Nephron (organoid): Measurements from ENCODE around the gene EBPL.
"Not testable (repeated sequence)": the region's sequence is repeated elsewhere in the genome, so short reads cannot be mapped to it uniquely, and the experiment has no call there.

Source experiments
- H3K27ac Mint-ChIP-seq, 3 experiments: 2 replicates each; pipeline ENCODE4 v1.8.0; 2020; ENCODE audit warnings: mixed read lengths in 3 of 3, mild to moderate bottlenecking in 2 of 3, moderate library complexity in 1 of 3
- H3K27me3 Mint-ChIP-seq: 2 replicates; pipeline ENCODE4 v1.8.0; 2021; ENCODE audit warnings: low read depth, mild to moderate bottlenecking, moderate library complexity, mixed read lengths
- H3K36me3 Mint-ChIP-seq: 2 replicates; pipeline ENCODE4 v1.8.0; 2020; ENCODE audit warnings: low read depth, mixed read lengths
- H3K4me1 Mint-ChIP-seq: 2 replicates; pipeline ENCODE4 v1.8.0; 2020; ENCODE audit warnings: mixed read lengths
- H3K4me3 Mint-ChIP-seq, 3 experiments: 2 replicates each; pipeline ENCODE4 v1.8.0; 2020; ENCODE audit warnings: mild to moderate bottlenecking in 3 of 3, mixed read lengths in 3 of 3, moderate library complexity in 2 of 3
- H3K9me3 Mint-ChIP-seq: 2 replicates; pipeline ENCODE4 v1.8.0; 2020; ENCODE audit warnings: mixed read lengths
- TF ChIP-seq, protein P1 (sequence below), 3 experiments: fragments of 200-600 bp; sonication (generic); IDR thresholded peaks; one replicate each; pipeline ENCODE4 v1.5.0; 2021; ENCODE audit warnings: antibody characterized with exemption in 3 of 3; ENCODE audit not compliant: unreplicated experiment in 3 of 3

EBPL gene

DNA sequence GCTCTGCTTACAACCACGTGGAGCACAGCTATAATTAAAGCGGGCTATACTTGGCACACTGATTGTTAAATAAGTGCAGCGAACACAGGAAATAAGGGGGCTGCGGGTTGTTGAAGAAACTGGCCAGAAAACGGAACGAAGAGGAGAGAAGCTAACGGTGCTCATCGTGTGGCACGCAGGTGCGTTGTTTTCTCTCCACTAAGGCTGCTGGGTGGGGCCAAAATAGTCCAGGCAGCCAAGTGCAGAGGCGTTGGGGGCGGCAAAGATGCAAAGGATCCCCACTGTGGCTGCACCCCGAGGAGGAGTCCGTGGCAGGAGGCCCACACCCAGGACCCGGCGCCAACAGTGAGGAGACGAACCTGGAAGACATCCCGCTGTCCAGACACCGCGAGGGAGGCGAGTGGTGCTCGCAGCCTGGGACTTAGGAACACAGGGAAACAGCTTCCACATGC, 71.1 kb downstream of the EBPL start:
- Mint-ChIP-seq H3K4me1 (peaks cover 9% of the 10 kb centered on the region), H3K27me3 (no peaks in the 10 kb centered on the region), H3K9me3 (no peaks in the 10 kb centered on the region), H3K4me3 (no peak overlapping the region), H3K36me3 (no peaks in the 10 kb centered on the region), H3K27ac (no peak overlapping the region)
- TF ChIP-seq, protein P1, sequence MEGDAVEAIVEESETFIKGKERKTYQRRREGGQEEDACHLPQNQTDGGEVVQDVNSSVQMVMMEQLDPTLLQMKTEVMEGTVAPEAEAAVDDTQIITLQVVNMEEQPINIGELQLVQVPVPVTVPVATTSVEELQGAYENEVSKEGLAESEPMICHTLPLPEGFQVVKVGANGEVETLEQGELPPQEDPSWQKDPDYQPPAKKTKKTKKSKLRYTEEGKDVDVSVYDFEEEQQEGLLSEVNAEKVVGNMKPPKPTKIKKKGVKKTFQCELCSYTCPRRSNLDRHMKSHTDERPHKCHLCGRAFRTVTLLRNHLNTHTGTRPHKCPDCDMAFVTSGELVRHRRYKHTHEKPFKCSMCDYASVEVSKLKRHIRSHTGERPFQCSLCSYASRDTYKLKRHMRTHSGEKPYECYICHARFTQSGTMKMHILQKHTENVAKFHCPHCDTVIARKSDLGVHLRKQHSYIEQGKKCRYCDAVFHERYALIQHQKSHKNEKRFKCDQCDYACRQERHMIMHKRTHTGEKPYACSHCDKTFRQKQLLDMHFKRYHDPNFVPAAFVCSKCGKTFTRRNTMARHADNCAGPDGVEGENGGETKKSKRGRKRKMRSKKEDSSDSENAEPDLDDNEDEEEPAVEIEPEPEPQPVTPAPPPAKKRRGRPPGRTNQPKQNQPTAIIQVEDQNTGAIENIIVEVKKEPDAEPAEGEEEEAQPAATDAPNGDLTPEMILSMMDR (IDR thresholded peaks at IDR 0.05; ENCODE audit: unreplicated experiment in 3 of 3) = no peak

- Mint-ChIP-seq H3K27ac (peak overlapping the region; percentile 48 to 69 (median 64)), H3K27me3 (no peaks in the 10 kb centered on the region), H3K9me3 (no peaks in the 10 kb centered on the region), H3K4me3 (no peak overlapping the region), H3K4me1 (peaks cover 10% of the 10 kb centered on the region), H3K36me3 (no peaks in the 10 kb centered on the region)
- TF ChIP-seq, protein P1 (IDR thresholded peaks at IDR 0.05; ENCODE audit: unreplicated experiment in 3 of 3) = no peak
These were observed 74.6 kb downstream of the EBPL start for GRCh38 chr13:49616676-49617065.

- TF ChIP-seq, protein P1 (IDR thresholded peaks at IDR 0.05; ENCODE audit: unreplicated experiment in 3 of 3) = no peak
- H3K27ac Mint-ChIP-seq = peak overlapping the region; percentile 48 to 69 (median 64)
- H3K27me3 Mint-ChIP-seq = no peaks in the 10 kb centered on the region
- no peaks in the 10 kb centered on the region for H3K9me3 Mint-ChIP-seq
- H3K4me3 Mint-ChIP-seq = no peak overlapping the region
- H3K36me3 Mint-ChIP-seq = no peaks in the 10 kb centered on the region
- H3K4me1 Mint-ChIP-seq = peaks cover 16% of the 10 kb centered on the region
These were observed 75.2 kb downstream of the EBPL start for GRCh38 chr13:49615836-49616675.

DNA sequence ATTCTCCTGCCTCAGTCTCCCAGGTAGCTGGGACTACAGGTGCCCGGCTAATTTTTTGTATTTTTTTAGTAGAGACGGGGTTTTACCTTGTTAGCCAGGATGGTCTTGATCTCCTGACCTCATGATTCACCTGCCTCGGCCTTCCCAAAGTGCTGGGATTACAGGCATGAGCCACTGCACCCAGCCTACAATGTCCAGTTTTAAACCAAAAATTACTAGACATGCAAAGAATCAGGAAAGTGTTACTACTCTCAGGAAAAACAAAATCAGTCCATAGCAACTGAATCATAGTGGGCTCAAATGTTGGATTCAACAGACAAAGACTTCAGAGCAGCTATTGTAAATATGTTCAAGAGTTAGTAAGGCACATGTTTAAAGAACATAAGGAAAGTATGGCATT, 79.2 kb downstream of the EBPL start:
- H3K4me1 Mint-ChIP-seq = peaks cover 30% of the 10 kb centered on the region
- not testable (repeated sequence) for H3K36me3 Mint-ChIP-seq, H3K4me3 Mint-ChIP-seq, H3K9me3 Mint-ChIP-seq, H3K27ac Mint-ChIP-seq, H3K27me3 Mint-ChIP-seq
